ENCODE measurements around the gene ZNF532.
"Not testable (repeated sequence)": the region's sequence is repeated elsewhere in the genome, so short reads cannot be mapped to it uniquely, and the experiment has no call there.

The ZNF532 gene

DNA sequence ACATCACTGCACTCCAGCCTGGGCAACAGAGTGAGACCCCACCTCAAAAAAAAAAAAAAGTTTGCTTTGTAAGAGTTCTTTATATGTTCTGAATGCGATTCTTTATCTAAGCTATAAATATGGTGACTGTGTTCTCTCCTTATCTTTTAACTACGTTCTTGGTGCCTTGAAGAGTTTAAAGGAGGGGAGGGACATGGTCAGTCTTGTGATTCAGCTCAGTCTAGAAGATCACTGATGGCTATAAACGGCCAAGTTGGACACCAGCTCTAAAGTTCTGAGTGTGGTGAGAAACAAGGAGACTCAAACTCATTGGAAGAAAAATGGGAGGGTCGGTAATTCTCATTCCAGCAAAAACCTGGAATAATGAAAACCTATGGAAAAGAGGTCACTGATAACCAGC is 146.6 kb downstream of the ZNF532 start:
- Mint-ChIP-seq H3K36me3 (ENCODE audit: low read depth) (no peaks in the 10 kb centered on the region), H3K4me1 (ENCODE audit: low read depth) (no peaks in the 10 kb centered on the region), H3K27ac (no peak overlapping the region), H3K4me3 (no peak overlapping the region), H3K9me3 (no peaks in the 10 kb centered on the region), H3K27me3 (peaks cover 28% of the 10 kb centered on the region)
- no peak for DNase-seq

DNA sequence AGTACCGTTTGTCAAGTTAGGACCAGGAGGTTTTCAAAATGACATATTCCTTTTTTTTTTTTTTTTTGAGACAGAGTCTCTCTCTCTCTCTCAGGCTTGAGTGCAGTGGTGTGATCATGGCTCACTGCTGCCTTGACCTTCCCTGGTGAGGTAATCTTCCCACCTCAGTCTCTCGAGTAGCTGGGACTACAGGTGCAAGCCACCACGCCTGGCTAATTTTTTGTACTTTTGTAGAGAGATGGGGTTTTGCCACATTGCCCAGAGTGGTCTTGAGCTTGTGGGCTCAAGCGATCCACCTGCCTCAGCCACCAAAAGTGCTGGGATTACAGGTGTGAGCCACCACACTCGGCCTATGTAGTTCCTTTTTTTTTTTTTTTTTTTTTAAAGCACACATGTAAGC is 147.1 kb downstream of the ZNF532 start:
- no peaks in the 10 kb centered on the region for H3K9me3 Mint-ChIP-seq
- H3K4me3 Mint-ChIP-seq = no peak overlapping the region
- no peaks in the 10 kb centered on the region for H3K36me3 Mint-ChIP-seq (ENCODE audit: low read depth)
- H3K27ac Mint-ChIP-seq = no peak overlapping the region
- H3K4me1 Mint-ChIP-seq (ENCODE audit: low read depth) = no peaks in the 10 kb centered on the region
- H3K27me3 Mint-ChIP-seq = peaks cover 32% of the 10 kb centered on the region
- no peak for DNase-seq

- Mint-ChIP-seq H3K36me3 (ENCODE audit: low read depth) (no peaks in the 10 kb centered on the region), H3K9me3 (peaks cover 6% of the 10 kb centered on the region), H3K27ac (no peak overlapping the region), H3K27me3 (peaks cover 40% of the 10 kb centered on the region), H3K4me3 (no peak overlapping the region), H3K4me1 (ENCODE audit: low read depth) (no peaks in the 10 kb centered on the region)
- no peak for DNase-seq
These were observed 148.4 kb downstream of the ZNF532 start for GRCh38 chr18:59012815-59013705.

DNA sequence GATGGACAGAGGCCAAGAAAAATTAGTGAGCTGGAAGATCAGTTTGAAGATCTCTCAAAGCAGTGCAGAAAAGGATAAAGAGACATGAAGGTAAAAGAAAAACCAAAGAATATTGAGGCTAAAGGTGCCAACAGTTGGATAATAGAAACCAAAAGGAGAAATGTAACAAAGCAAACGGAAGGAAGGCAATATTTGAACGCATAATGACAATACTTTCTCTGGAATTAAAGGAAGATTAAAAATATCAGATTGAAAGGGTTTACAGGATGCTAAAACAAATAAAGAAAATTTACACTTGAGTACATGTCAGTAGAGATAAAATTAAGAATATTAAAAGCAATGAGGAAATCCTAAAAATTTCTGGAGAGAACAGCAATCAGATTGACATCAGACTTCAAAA is 149.1 kb downstream of the ZNF532 start:
- Mint-ChIP-seq H3K27me3 (peaks cover 40% of the 10 kb centered on the region), H3K9me3 (peaks cover 6% of the 10 kb centered on the region), H3K36me3 (ENCODE audit: low read depth) (no peaks in the 10 kb centered on the region), H3K4me1 (ENCODE audit: low read depth) (no peaks in the 10 kb centered on the region), H3K27ac (no peak overlapping the region), H3K4me3 (no peak overlapping the region)
- no peak for DNase-seq

GRCh38 chr18:59015531-59016152 is 151.0 kb downstream of the ZNF532 start:
- no peak for DNase-seq
- Mint-ChIP-seq H3K27me3 (peaks cover 40% of the 10 kb centered on the region), H3K27ac (no peak overlapping the region), H3K4me3 (no peak overlapping the region), H3K9me3 (peaks cover 6% of the 10 kb centered on the region), H3K4me1 (ENCODE audit: low read depth) (no peaks in the 10 kb centered on the region), H3K36me3 (ENCODE audit: low read depth) (no peaks in the 10 kb centered on the region)

- H3K27ac Mint-ChIP-seq = no peak overlapping the region
- no peak for DNase-seq
- no peak overlapping the region for H3K4me3 Mint-ChIP-seq
- H3K9me3 Mint-ChIP-seq = peaks cover 6% of the 10 kb centered on the region
- H3K27me3 Mint-ChIP-seq = peaks cover 33% of the 10 kb centered on the region
- no peaks in the 10 kb centered on the region for H3K36me3 Mint-ChIP-seq (ENCODE audit: low read depth)
- H3K4me1 Mint-ChIP-seq (ENCODE audit: low read depth) = peaks cover 1% of the 10 kb centered on the region
These were observed 156.8 kb downstream of the ZNF532 start for GRCh38 chr18:59021500-59021899.

DNA sequence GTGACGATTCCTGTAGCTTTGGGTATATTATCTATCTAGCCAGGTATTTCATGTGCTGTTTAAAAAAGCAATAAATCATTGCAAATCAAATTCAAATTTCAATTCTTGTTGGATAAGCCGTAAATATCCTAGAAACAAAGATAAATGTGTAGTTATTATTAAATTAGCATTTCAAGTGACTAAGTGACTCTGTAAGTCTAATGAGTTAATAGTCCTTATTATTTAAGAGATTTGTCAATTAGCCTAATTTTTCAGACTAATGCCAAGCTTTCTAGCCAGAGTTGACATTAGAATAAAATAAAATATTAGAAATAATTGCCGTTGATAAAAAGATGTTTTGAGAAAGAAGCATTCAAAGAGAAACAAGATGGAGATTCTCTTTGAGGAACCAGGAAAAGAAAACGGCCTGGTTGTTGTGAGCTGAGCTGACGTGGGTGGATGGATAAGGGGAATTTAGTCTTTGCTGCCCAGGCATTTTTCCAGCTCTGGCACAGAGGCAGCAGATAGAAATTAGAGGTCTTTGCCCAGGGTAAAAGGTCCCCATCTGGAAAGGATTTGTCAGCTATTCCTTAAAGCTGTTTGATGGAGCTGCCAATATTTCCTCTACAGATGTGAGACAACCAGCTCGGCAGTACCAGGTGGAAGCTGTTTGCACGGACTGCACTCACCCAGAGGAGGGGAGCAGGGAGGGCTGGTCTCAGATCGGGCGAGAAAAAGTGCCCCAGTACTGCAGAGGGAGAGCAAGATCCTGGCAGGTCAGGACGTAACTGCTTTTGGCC is 157.7 kb downstream of the ZNF532 start:
- Mint-ChIP-seq H3K27me3 (peaks cover 28% of the 10 kb centered on the region), H3K4me1 (ENCODE audit: low read depth) (peaks cover 1% of the 10 kb centered on the region), H3K36me3 (ENCODE audit: low read depth) (no peaks in the 10 kb centered on the region), H3K4me3 (no peak overlapping the region), H3K27ac (no peak overlapping the region), H3K9me3 (peaks cover 4% of the 10 kb centered on the region)
- DNase-seq = no peak

- Mint-ChIP-seq H3K27ac (no peak overlapping the region), H3K4me1 (ENCODE audit: low read depth) (peaks cover 1% of the 10 kb centered on the region), H3K4me3 (no peak overlapping the region), H3K9me3 (no peaks in the 10 kb centered on the region), H3K36me3 (ENCODE audit: low read depth) (no peaks in the 10 kb centered on the region), H3K27me3 (peaks cover 21% of the 10 kb centered on the region)
- no peak for DNase-seq
These were observed 160.2 kb downstream of the ZNF532 start for GRCh38 chr18:59024829-59025228.

GRCh38 chr18:59025532-59025931 is 160.9 kb downstream of the ZNF532 start:
- H3K36me3 Mint-ChIP-seq (ENCODE audit: low read depth); H3K9me3 Mint-ChIP-seq; DNase-seq; H3K4me1 Mint-ChIP-seq (ENCODE audit: low read depth); H3K4me3 Mint-ChIP-seq; H3K27ac Mint-ChIP-seq: not testable (repeated sequence)
- H3K27me3 Mint-ChIP-seq = peaks cover 21% of the 10 kb centered on the region

- H3K9me3 Mint-ChIP-seq = no peaks in the 10 kb centered on the region
- H3K27me3 Mint-ChIP-seq = peaks cover 21% of the 10 kb centered on the region
- no peak overlapping the region for H3K4me3 Mint-ChIP-seq
- H3K27ac Mint-ChIP-seq = no peak overlapping the region
- H3K36me3 Mint-ChIP-seq (ENCODE audit: low read depth) = no peaks in the 10 kb centered on the region
- H3K4me1 Mint-ChIP-seq (ENCODE audit: low read depth) = no peaks in the 10 kb centered on the region
- no peak for DNase-seq
These were observed 161.7 kb downstream of the ZNF532 start for GRCh38 chr18:59026364-59026763.

DNA sequence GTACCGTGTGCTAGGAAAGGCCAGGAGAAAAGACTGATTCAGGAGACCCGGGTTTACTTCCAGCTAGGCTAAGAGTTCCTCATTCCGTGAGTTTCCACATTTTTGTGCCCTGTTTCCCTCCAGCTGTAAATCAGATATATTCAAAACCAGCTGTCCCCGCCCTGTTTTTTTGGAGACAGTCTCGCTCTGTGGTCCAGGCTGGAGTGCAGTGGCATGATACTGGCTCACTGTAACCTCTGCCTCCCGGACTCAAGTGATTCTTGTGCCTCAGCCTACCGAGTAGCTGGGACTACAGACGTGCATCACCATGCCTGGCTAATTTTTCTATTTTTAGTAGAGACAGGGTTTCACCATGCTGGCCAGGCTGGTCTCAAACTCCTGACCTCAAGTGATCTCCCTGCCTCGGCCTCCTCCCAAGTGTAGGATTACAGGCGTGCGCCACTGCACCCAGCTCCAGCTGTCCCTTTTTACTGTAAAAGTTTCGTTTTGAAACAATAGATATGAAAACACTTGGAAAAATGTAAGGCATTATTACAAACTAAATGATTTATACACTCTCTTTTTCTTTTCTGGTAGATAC is 162.2 kb downstream of the ZNF532 start:
- no peak for DNase-seq
- Mint-ChIP-seq H3K27me3 (peaks cover 24% of the 10 kb centered on the region), H3K4me1 (ENCODE audit: low read depth) (no peaks in the 10 kb centered on the region), H3K9me3 (no peaks in the 10 kb centered on the region), H3K36me3 (ENCODE audit: low read depth) (no peaks in the 10 kb centered on the region), H3K4me3 (no peak overlapping the region), H3K27ac (no peak overlapping the region)

- H3K36me3 Mint-ChIP-seq (ENCODE audit: low read depth) = no peaks in the 10 kb centered on the region
- H3K9me3 Mint-ChIP-seq = no peaks in the 10 kb centered on the region
- no peak for DNase-seq
- H3K4me3 Mint-ChIP-seq = no peak overlapping the region
- no peaks in the 10 kb centered on the region for H3K4me1 Mint-ChIP-seq (ENCODE audit: low read depth)
- no peak overlapping the region for H3K27ac Mint-ChIP-seq
- peaks cover 11% of the 10 kb centered on the region for H3K27me3 Mint-ChIP-seq
These were observed 165.2 kb downstream of the ZNF532 start for GRCh38 chr18:59029663-59030429.

GRCh38 chr18:59032308-59032707 is 167.6 kb downstream of the ZNF532 start:
- Mint-ChIP-seq H3K36me3 (ENCODE audit: low read depth) (no peaks in the 10 kb centered on the region), H3K4me1 (ENCODE audit: low read depth) (no peaks in the 10 kb centered on the region), H3K27ac (no peak overlapping the region), H3K9me3 (no peaks in the 10 kb centered on the region), H3K27me3 (peaks cover 19% of the 10 kb centered on the region), H3K4me3 (no peak overlapping the region)
- no peak for DNase-seq

GRCh38 chr18:59033359-59033758 is 168.7 kb downstream of the ZNF532 start:
- Mint-ChIP-seq H3K27ac (no peak overlapping the region), H3K4me1 (ENCODE audit: low read depth) (peaks cover 7% of the 10 kb centered on the region), H3K9me3 (peaks cover 3% of the 10 kb centered on the region), H3K36me3 (ENCODE audit: low read depth) (no peaks in the 10 kb centered on the region), H3K27me3 (peaks cover 25% of the 10 kb centered on the region), H3K4me3 (no peak overlapping the region)
- no peak for DNase-seq
